Inflammatory macrophage treated with lipopolysaccharide for 4 hours (primary cell): ENCODE measurements around the gene CADM1.

Experiments used
- DNase-seq: peaks from one replicate; pipeline ENCODE4 v3.0.0-alpha.2; 2020

CADM1 gene

DNA sequence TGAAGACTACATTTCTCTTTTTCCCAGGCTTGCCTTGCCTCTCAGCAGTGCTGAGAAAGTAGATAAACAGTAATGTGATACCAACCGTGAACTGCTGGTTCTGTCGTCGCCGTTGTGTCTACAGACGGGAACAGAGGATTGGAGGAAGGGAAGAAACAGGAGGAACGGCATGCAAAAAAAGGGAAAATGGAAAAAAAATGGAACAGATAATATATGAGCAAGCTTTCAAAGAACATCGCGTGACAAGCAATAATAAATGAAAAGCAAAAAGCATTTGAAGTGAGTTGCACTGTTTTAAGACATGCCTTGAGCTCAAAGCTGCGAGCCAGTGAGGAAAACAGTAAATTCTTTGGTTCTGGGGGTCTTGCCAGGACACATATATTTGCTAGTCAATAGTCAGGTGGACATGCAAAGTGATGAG, 305.9 kb downstream of the CADM1 start:
- DNase-seq, result no peak

DNA sequence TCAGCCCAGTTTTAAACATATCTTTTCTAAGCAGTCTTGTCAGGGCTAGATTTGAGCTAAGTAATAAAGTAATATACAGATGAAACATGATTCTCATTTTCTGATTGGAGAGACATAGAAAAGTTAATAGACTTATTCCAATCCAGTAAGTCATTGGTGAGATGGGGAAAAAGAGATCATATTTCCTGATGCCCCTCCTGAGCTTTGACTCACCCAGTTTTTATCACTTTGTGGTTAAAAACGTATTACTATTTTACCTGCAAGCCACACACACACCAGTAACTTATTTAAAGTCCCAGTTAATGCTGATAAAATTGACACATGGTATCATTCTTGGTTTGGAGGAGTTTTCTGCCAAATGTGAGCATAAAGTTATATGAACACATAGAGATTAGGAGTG, 306.8 kb downstream of the CADM1 start:
- DNase-seq, result no peak

DNA sequence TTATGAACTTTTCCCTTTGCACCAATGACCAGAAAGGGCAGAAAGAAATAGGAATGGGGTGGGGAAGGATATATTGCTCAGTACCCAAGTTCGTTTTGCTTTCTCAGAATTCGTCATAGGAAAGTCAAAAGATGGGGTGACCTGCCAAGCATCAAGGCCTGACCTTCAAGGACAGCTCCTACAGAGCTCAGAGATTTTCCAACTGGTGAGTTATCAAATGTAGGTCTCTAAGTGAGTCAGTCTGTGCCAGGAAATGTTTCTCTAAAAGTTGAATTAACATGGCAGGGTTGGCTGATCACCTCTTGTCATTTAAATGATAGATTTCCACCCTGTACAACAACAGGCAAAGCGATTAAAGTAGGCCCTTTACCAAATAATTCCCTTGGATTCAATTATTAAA, 307.2 kb downstream of the CADM1 start:
- no peak for DNase-seq

DNA sequence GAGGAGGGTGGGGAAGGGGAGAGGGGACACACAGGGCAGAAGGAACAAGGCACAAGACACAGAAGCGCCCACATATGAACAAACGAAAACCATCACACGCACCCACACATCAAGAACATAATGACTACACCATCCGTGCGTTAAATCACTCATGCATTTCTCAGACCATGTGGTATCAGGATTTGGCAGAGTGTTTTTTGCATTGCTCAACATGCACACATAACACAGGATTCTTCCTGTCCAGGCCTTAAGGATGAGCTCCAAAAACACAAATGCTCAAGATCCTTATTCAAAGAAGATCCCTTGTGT, 309.5 kb downstream of the CADM1 start:
- DNase-seq, result no peak

DNA sequence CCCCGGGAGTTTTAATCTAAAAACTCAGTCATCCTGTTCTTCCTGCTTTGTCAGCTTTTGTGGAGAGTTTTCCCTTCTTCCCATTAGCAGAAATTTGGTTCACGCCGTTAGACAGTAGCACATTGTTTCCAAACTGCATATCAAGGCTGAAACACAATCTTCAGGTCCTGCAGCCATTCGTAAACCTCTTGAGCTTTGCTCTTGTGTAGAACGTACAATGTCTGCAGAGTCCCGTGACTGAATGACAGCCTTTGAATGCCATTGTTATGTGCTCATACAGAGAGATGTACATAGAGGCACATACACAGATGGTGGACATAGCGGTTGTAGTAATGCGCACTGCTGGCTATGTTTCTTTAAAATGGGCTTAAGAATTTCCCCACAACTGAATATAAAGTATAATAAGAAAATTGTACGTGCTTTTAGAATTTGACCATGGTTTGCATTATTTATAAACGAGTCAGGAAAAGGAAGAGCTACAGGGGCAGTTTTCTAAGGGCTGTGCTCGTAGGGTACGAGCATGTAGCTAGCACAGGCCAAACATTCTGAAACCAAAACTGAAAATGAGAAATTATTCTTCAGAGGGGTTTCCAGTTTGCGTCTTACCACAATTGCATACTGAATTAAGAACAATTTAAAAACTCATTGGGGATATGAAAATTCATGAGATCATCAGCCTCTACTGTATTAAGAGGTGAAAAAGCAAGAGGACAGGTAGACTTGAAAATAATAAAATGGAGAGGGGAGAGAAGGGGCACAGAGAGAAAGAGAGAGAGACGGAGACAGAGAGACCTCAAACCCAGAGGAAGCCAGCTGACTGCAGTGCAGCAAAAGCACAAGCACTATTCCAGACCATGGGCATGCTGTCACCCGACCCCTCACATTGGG, 310.1 kb downstream of the CADM1 start:
- no peak for DNase-seq

DNA sequence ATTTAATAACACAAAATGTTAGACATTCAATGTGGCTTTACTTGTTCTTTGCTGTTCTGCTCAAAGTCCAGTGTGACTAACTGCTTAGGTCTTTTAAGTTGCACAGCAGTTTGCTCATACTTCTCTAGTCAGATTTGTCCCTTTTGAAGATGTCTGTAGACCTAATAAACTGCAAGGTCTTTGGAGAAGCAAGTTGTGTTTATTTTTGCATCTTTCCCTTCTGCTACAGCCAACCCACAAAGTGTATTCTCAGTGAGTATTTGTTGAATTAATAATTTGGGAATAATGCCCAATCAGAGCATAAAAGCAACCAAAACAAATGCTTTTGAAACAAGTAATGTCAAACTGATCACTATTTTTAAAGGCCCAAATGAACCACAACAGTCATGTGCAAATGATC, 312.5 kb downstream of the CADM1 start:
- no peak for DNase-seq

DNA sequence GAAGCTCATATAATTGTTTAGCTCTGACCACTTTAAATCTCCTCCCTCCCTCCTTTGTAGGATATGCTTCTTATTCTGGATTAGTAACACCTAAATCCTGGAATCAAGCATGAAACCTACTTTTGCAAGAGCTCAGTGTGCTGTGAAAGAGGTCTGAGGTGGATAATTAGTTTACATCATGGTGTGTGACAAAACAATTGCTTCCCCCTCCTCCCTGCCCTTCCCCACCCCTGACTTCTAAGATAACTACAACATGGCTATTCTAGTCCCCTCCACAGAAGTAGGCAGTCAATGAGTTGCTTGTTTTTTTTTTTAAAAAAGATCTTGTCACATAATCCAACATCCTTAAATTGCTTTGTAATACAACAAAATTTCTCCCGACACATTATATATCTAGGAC, 314.0 kb downstream of the CADM1 start:
- no peak for DNase-seq

DNA sequence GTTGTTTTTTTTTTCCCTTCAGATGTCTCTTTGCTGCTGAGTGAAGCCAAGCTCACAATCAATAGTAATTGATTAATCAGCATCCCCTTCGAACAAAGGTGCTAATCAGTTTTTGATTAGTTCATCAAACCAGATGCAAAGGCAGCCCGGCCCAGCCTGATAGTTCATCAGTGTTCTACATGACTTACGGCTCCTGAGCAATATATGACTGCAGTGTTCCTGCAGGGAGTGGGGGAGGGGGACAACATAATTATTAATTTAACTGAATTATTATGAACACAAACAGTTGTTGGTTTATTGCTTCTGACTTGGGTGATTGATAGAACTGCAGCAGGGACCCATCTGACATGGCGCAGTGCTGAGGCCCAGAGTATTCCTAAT, 315.3 kb downstream of the CADM1 start:
- no peak for DNase-seq

DNA sequence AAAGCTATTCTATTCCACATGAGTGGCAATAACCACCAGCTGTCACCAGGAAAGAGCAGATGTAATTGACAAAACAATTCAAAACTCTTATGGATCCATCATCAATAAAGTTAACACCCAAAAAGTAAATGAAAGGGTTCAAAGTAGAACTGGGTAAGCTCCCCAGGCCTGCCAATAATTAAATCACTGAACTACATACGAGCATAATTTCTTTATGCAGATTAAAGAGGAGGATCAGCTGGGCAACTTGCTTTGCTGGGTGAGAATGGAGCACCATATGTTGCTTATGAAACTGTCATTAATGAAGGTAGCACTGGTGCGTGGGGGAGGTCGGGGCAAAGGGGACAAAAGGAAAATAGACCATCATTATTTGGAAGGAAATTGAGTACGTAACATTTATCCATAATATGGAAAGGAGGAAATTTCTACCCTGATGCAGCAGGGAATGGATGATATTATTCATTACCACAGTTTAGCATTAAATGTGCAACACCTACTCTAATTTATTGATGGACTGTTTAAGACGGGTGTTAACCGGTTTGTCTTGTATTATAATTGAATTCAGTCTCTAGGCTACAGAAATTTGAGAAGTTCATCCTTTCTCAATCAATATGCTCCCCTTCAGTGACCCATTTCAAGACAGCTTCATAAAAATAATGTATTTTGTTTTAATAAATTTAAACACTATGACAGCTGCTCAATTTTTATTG, 315.9 kb downstream of the CADM1 start:
- DNase-seq, result no peak

DNA sequence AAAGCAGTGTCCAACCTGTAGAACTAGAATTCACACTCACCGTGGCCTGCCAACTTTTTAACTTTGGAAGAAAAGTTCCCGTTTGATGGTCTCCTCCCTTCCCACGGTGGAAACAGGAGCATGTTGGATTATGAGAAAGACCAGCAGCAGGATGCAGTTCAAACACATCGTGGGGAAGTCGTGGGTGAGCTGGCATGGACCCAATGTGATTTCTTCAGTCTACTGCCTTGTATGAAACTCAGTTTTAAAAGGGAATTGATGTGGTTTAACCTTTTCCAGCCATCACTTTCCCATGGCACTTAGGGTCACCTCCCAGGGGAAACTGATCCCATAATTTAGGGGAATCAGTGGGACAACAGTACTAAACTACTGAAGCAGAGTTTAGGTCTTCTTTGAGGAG, 318.3 kb downstream of the CADM1 start:
- no peak for DNase-seq

DNA sequence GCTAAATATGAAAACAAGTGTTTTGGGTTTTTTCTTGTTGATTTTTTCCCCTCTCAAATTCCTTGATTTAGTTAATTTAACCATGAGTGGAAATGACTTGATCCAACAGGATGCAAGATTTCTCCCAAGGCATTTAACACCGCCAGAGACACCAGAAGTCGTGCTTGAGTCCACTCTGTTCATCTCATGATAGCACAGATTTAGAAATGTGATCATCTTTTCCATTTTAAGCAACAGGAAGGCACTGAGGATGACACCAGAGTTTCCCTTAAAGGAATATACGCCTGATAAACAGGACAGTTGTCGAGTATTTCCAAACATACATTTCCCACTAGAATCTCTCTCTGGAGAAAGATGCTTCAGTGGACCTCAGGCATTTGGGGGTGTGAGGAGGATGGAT, 318.7 kb downstream of the CADM1 start:
- DNase-seq, result no peak

DNA sequence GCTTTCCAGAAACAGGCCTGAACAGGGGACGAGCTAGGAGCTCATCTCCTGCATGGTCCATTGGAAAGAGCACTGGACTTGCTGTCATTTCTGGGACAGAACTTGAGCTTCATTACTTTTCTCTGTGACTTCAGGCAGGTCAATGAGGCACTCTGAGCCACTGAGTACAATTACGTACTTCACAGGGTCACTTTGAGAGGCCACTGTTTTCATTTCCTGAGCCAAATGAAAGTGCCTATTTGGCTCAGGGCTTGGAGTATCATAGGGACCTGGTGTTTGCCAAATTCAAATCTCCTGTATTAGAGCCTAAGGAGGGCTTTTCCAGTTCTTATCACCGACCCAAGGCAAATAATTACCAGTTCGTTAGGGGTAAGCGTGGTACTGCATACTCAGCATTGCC, 319.3 kb downstream of the CADM1 start:
- no peak for DNase-seq

DNA sequence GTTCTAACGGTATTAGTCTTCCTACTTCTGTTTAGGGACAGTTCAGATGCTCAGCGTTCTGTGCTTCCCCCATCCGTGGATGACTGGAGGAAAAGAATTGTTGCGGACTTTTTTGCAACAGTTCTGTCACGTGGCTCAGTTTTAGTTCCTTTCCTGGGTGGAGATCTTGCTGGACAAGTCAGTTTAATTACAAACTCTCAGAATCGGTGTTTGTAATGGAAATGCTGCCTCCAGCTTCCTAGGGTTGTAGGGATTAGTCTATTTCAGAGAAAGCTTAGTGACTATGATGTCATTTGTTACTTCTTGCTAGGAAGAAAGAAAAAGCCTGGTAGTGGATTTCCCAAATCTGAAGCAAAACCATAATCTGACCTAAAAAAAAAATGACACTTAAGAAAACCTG, 320.4 kb downstream of the CADM1 start:
- no peak for DNase-seq

DNA sequence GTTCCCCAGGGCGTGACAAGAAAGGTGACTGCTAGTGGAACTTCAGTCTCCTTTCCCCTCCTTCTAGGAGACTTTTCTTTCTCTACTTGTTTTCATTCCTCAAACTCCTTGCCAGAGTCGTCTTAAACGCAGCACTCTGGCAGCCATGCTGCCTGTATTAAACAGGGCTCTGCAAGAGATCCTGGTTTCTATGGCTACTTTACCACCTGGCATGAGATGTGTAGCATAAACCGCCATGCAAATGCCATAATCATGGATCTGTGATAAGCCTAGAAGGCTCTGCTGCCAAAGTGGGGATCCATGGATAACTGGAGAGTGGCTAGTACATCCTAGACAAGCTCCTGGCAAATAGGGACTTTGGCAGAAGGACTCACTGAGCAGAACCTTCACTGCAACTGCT, 321.1 kb downstream of the CADM1 start:
- DNase-seq, result no peak

DNA sequence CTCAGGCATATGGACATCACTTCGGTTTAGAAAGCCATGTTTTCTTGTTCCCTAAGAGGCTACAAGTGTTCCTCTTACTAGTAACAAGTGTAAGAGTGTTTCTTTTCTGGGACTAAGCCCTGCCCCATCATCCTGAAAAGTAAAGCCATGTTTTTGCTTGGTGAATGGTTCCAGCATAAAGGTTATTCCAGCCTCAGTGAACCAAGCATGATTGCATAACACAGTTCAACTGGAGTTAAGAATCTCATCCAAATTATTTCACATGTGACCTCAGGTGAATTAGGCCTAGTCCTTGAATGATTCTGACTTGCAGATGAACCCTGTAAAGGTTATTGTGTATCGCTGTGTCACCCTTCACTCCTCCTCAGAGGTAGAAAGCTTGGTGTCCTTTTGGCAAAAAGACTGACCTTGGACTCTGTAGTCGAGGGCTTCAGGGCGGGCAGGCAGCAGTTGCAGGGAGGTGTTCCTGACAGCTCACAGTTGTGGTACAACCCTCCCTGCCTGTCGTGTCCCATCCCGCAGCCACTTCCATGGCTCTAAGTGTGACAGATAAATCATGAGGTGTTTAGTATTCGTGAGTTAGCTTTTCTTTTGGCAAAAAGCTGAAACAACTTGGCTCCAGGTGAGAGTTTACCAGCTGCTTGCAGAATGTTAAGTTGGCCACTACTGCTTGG, 321.8 kb downstream of the CADM1 start:
- DNase-seq, result no peak

DNA sequence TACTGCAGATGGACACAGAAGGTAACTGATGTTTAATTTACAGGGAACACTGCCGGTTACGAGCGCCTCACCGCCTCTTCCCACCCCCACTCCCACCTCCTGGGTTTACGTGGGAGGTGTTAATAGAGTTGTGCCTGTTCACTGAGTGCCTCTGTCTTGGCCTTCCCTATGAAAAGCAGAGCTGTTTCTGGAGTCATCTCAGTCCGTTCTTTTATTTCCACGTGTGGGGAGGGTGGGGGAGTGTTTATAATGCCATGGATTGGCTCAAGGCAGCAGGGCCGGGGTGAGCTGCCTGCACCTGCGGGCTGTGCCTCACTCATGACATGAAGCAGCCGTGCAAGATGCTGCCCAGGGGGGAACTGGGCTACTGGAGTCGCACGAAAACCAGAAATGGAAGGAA, 322.7 kb downstream of the CADM1 start:
- no peak for DNase-seq

DNA sequence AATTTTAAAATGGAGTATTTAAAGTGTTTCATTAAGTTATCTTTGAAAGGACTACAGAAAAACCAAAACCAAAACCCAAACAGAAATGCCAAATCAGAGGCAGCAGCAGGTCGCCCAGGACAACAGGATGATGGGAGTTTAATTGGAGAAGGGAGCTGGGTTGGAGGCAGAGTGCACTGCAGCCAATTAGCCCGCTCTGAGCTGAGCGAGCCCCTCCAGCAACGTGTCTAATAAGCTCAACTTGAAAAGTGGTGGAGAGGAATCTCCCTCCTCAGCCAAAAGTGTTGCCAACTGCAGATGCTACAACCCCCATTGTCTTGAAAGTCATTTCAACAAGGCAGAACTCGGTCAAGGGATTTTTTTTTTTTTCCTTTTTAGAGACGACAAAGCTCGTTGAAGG, 323.9 kb downstream of the CADM1 start:
- DNase-seq, result no peak

DNA sequence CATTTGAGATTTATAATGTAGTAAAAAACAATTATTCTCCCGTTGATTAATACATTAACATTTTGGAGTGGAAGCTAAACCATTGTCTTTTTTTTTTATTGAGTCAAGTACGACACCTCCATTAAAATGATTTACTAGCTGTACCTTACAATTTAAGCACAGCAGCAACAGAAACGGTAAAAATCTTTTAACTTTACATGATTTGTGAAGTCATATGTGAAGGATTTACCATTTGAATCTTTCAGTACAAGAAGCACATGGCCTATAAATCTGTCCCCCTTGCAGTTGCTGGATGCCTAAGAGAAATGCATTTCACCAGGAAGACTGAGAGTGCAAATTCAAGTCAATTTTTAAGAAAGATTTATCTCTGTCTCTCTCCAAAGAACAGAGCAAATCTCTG, 324.6 kb downstream of the CADM1 start:
- no peak for DNase-seq

DNA sequence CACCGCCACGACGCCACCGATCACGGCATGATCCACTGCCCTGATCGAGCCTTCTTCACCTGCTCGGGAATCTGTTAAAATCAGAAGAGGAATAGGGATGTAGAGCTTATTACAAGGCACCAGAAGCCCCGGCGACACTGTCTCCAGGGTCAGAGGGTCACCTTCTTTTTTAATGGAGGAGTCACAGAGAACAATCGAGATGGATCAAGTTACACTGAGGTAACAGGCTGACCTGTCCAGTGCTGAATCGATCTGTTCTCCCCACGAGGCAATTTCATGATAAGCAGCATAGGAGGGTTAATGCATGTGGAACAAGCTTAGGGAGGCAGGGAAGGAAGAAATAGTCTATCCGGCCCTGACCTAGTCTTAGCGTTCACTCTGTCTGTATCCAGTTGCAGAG, 325.5 kb downstream of the CADM1 start:
- DNase-seq, result no peak

DNA sequence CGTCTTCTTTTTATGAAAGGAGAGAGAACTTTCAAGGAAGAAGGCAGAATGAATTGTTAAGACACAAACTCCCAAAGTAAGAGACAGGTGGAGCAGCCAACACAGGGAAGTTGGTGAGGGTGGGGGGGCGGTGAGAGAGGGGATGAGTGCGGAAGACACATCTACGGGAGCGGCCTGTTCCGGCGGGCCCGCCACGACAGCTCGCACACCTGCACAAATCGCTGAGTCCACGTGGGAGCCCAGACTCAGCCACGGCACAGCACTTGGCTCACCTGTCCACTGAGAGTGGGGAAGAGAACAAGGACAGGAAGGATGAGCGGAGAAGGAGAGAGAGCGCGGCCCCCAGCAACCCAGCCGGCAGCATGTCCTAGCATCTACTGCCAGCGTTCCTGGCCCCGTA, 331.1 kb downstream of the CADM1 start:
- no peak for DNase-seq

DNA sequence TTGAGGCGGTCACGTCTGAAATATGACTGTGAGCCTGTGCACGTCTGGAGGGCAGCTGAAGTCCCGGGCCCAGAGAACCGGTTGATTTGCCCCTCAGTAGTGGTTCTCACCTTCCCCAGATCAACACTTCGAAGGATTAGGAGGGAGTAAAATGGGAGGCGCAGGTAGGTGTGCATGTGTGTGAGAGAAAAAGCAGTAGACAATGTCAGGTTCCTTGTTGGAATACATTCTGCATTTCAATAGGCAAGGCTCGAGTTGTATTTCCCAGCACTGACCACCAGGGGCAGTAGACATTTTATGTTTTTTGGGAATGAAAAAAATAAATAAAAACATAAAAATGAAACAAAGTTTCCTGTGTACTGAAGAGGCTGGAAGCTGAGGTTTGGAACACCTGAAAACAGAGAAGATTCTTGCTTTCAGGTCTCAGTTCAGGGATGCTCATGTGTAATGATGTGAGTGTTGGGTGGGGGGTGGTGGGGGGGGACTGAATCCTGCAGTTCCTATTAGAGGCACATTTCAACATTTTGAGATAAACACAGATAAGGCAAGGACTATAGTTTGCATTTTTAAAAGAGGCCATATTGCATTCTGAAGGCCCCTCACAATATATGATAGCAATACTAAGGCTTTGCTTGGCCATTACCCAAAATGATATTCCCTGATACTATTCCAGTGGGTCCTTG, 333.9 kb downstream of the CADM1 start:
- DNase-seq, result peak; percentile 1

DNA sequence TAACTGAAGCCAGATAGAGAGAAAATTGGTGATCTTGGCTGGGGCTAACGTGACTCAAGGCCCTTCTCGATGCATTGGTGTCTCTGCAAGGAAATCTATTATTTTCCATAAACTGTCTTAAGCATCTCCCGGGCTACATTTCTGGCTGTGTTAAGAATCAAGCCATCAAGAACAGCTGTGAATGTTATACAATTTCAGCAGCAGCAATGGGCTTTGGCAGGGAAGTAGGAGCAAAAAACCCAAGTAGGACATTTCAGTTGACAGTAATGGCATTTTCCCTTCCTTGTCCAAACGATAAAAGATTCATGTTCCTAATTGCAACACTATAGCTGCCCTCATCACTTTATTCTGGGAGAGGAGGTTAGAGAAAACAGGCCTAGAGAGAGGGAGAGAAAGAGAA, 335.0 kb downstream of the CADM1 start:
- no peak for DNase-seq

DNA sequence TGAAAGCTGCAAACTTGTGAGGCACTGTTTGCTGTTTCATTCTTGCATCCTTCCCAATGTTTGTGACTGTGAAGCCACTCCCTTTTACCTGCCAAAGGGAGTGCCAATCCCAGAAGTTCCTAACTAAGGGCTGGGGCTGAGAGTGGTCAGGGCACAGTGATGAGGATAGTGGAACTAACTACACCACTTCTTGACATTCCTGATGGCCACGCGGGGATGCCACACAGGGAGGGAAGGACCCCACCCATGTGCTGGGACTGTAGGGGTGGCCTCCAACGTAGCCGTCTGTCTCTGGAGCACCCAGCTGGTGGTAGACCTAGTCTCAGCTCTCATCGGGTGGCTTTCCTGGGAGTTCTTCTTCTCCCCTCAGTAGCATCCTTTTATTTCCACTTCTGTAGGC, 335.5 kb downstream of the CADM1 start:
- no peak for DNase-seq

DNA sequence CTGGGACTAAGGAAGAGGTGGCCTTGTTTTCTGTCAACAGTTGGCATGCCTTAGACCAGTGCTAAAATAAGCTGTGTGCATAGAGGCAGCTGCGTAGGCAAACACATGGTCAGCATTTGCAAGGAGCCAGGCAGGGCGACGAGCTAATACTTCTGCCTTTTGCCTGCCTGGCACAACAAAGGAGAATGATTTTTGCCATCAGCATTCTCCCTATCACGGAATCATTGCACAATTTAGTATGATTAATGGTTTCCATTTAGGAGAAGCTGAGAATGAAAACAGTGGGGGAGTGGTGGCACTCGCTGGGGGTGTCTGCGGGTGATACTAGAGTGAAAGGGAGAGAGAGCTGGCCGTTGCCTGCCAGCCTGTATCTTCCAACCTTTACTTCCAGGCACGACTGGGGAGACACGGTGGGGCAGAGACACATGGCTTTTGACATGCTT, 336.0 kb downstream of the CADM1 start:
- DNase-seq, result no peak
